Fibroblast of upper back skin (primary cell): ENCODE measurements around the gene HOXB4.

ENCODE experiments used
- DNase-seq: peaks from one replicate; pipeline ENCODE4 v3.0.0-alpha.2; 2013

The HOXB4 gene

DNA sequence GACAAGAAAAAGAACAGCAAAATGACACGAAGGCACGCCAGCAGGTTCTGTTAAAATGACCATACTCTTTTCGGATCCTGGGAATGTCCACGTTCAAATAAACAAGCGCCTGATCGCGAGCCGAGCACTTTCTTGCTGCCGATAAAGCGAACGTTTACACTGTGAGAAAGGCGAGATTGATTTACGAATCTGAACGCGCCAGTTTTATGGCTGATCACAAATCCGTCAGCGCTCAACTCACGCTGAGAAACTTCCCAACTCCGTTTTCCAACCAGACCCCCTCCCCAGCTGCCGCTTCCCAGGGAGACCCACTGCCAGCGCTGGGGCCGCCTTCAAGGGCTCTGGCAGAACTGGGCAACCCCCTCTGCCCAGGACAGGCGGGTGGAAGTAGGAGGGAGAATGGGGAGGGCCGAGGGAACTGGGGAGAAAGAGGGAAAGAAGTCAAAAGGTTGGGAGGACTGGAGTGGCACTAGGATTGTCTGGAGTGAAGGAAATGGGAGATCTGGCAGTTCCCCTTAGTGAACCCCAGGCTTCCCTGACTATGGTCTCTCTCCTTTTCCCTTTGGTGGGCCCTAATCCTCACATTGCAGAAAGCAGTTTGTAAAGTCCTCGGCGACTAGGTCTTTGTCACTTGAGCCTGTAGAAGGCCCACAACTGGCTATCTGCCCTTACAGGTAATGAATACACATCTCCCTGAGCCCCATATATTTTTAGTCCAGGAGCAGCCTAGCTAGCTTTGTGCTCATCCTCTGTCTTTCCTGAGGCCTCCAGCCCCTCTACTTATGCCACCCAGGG, 6.9 kb downstream of the HOXB4 start:
- DNase-seq = no peak

DNA sequence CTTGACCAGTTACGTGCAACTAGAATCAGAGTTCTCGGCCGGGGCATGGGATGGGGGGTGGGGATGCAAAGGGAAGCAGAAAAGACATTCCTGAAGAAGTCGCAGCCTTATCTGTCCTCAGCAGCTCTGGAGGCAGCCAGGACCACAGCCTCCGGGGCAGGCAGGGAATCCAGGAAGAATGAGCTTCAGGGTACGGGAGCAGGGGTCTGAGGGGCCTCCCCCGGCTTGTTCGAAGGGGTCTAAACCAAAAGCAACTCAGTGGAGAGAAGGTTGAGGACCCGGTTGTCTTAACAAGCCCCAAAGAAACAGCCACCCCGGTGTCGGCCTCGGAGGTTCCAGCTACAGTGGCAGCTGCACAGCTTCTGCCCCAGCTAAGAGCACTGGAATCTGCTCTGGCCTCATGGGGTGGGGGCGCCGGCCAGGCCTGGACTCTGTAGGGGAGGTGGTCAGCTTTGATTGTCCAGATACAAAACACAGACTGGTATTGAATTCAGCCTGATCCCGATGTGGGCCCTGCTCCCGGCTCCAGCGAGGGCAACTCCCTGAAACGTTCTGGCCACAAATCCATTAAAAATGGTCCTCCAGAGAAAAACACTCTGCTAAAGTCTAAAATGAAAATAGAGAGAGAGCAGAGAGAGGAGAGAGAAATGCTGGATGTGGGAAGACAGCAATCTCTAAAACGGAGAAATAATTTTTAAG, 7.7 kb downstream of the HOXB4 start:
- no peak for DNase-seq

DNA sequence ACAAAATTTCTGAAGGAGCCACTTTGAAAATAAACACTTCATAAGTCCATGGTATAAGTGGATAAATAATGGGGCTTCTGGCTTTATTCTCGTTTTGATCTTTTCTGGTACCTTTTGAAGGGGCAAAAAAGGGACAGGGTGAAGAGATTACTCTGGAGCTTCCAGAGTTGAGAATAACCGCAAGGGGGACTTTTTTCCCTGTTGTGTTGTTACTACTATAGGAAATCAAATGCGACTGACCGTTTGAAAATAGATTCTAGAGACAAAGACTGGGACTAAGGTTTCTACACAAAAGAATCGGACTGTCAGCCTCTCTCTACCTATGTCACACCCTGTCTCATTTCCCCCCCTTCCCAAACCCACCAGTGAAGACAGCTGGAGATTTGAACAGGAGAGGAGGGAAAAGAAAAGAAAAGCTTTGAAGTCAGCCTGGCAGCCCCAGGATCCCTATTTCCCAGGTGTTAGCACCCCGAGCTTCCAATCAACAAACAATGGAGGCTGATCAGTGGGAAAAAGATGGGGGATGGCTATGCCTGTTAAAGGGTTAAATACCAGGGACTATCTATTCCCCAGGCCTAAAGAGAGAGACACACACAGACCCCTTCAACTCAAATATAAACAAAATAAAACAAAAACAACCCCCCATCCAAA, 8.4 kb downstream of the HOXB4 start:
- DNase-seq = no peak

GRCh38 chr17:48569240-48569582, 8.9 kb downstream of the HOXB4 start:
- no peak for DNase-seq

- peak; percentile 69 for DNase-seq
Observed at GRCh38 chr17:48568499-48569239, 9.5 kb downstream of the HOXB4 start.

DNA sequence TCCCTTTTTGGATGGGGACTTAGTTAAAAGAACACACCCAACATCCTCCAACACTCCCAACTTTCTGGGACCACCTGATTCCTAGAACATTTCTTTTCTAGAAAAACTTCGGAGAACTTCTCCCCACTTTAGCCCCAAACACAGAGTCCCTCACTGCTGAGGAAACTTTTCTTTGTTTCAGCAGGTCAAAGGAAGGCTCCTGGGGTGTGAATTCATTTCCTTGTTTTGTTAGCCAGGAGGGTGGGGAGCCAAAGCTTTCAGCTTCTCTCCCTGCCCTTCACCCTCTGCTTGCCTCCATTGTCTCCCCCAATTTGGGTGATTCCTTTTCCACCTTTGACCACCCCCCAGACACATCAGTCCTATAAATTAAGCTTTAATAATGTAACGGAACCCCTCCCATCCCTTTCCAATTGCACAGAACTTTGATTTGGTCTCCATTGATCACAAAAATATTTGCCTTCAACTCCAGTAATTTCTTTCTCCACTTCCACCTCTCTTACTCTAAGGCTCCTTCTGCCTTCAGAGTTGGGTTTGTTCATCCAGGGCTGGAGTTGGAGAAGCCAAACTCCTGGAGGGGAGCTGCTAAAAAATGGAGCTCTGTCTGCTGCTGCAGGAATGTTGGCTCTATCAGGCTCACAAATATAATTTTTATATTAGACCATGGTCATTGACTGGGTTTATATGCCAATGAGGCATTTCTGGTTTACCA, 10.3 kb downstream of the HOXB4 start:
- DNase-seq = no peak

DNA sequence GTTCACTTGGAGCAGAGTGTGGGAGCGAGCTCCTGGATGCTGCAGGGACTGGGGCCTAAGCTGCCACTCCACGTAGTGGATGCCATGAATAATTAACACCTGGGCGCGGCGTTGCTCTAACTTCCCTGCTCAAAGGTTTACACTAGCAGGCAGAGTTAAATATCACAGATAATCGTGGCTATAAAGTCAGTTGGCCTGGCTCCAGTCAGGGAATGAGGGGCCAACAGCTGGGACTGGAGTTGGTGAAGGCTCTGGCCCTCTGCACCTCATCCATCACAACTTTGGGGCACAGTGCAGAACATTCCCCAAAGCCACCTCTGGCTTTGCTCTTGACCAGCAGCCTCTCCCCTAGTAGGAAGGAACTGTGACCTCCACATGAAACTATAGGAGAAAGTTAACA, 10.9 kb downstream of the HOXB4 start:
- DNase-seq = no peak

DNA sequence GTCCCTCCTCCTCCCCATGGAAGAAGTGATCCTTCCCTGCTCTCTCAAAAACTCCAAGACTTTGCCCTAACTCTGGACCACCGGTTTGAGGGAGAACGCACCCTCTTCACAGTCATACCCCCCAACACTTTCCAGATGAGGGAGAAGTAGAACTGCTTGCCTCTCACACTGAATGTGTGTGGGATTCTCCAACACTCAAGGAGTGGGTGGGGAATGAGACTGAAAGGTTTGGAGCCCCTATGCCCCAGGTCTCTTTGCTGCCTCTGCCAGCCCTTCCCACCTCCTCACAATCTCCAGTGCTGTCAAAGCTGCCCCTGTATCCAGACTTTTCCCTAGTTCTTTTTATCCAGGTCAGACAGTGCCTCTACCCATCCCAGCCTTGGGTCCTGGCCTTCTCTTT, 11.4 kb downstream of the HOXB4 start:
- no peak for DNase-seq

DNA sequence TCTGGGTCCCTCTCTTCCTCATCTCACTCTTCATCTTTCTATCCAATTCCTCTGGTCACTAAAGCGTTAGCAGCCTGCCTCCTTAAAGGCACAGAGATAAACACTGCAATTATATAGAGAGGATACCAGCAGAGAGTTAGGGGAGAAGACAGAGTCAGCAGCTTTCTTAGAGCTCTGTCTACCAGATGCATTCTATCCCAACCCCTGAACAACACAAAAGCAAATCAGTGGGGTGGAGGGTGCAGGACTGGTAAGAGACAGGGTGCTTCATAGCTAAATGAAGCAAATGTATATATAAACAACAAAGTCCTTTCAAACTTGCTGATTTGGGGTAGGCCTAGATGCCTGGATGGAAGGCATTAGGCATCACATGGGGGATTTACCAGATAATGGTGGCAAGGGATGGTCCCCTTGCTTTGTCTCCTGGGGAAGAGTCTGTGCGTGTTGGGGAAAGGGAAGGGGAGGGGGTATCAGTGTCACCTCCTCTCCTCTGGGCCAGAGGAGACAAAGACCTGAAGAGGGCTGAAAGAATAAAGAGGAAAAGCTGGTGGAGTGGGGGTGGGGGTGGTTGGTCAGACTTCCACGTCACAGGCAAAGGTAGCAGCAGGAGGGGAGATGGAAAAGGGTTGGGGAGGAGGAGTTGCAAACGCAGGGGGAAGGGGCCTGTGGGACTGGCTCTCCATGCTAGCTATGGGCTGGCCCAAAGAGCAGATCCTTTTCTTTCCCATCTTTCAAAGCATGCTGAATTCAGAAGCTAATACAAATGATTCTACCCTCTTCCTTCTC, 12.0 kb downstream of the HOXB4 start:
- no peak for DNase-seq

DNA sequence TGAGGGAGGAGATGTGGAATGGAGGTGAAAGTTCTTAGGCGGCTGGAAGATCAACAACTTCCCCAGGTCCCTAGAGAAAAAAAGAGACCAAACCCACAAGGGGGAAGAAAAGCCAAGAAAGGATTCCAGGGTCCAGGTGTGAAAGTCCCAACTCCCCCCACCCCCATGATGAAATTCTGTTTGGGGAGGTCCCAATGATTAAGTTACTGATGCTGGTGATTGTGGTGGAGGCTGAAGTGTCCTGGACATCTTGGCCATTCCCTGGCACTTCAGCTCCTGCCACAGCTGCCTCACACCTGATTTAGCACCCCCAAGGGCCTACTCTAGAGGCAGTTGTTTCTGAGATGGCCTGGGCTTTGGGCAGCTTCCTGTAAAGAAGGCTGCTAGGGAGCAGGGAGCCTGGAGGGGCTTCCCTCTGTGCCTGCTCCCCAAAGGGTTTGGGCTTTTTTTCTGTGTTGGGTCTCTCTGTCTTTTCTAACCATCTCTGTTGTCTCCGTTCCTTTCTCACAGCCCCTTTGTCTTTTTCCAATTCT, 13.1 kb downstream of the HOXB4 start:
- DNase-seq = peak; percentile 70

DNA sequence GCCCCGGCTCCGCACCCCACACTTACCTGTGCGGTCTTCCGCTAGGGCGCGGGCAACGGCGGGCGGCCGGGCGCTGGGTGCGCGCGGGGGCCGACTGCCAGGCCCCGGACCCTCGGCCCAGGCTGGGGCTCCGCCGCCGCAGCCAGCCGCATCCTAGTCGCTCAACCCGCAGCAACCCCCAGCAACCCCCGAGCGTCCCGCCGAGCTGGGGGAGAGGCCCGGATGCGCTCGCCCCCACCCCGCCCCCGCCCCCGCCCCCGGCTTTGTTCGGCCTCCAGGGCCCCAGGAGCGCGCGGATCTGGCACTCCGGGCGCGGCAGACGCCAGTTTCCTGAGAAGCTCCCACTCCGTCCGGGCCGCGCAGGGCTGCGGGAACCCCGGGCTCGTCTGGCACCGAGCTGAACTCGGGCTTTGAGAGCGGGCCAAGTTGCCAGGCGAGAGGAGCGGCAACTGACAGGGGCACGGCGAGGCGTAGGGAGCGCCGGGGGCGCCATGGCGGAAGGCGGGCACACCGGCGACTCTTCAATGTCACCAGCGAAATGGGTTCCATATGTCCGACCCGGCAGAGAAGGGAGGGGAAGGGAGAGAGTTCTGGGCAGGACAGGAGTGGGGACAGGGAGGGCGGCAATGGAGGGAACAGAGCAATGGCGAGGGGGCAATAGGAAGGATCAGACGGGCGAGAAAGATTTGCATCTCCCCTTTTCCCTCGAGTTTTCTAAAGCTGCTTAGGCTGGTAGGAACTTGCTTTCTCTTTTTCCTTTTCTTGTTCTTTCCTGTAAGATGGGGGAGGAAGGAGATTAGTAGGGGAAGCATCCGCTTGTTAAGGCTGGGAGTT, 13.7 kb downstream of the HOXB4 start:
- no peak for DNase-seq

- no peak for DNase-seq
Observed at GRCh38 chr17:48563867-48564187, 14.3 kb downstream of the HOXB4 start.

DNA sequence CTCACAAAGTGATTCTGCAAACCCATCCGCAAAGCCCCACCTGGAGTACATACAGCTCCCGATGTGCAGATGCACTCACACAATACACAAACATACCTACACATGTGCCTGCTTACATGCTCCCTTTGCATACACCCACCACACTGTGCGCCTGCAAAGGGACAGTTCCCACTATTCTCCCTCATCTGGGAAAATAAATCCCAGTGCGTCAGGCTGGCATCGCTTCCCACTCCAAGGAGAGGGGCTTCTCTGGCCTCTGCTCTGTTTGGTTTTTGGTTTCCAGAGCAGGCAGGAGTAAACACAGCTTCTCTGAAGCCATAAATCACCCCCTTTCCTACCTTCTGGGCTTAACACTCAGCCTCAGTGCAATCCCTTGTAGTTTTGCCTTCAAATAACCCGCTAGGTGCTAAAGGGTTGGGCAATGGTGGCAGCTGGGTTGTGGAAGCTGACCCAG, 14.7 kb downstream of the HOXB4 start:
- DNase-seq = no peak

- DNase-seq = no peak
Observed at GRCh38 chr17:48562934-48563333, 15.2 kb downstream of the HOXB4 start.

DNA sequence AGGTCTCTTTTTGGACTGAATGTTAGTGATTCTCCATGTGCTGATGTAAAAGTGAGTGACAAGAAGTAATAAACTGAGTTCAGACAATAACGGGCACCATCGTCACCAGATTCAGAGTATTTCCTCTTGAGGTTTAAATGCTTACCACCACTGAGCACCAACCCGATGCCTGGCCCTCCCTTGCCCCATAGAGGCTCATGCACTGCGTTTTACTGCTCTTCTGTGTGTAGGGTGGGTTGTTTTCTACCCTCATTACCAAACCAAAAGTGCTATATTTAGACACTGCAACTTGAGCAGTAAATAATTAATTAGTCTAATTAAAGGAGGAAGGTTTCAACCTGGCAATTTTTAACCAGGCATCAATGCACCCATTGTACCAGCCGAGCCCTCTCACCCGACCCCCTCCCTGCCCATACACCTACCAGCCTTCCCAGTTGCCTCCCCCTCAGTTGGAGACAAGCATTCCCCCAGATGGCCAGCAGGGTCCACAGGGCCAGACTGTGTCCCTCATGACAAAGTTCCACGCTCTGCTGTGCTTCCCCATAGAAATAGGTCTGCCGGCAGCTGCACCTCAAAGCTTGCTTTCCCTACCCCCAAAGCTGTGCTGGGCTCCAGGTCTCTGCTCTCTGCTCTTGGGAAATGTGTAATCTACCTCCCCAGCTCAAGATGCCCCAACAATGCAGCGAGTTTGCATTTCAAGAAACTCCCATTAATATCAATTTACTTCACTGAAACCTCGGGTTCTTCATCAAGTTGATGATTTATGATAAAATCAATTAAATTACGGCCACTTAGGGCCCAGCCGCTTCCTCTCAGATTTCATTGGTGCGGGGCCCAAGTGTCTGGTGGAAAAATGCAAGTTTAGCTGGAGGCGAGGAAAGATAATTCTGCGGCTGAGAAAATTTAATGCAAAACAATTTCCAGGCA, 16.0 kb downstream of the HOXB4 start:
- peak; percentile 87 for DNase-seq

DNA sequence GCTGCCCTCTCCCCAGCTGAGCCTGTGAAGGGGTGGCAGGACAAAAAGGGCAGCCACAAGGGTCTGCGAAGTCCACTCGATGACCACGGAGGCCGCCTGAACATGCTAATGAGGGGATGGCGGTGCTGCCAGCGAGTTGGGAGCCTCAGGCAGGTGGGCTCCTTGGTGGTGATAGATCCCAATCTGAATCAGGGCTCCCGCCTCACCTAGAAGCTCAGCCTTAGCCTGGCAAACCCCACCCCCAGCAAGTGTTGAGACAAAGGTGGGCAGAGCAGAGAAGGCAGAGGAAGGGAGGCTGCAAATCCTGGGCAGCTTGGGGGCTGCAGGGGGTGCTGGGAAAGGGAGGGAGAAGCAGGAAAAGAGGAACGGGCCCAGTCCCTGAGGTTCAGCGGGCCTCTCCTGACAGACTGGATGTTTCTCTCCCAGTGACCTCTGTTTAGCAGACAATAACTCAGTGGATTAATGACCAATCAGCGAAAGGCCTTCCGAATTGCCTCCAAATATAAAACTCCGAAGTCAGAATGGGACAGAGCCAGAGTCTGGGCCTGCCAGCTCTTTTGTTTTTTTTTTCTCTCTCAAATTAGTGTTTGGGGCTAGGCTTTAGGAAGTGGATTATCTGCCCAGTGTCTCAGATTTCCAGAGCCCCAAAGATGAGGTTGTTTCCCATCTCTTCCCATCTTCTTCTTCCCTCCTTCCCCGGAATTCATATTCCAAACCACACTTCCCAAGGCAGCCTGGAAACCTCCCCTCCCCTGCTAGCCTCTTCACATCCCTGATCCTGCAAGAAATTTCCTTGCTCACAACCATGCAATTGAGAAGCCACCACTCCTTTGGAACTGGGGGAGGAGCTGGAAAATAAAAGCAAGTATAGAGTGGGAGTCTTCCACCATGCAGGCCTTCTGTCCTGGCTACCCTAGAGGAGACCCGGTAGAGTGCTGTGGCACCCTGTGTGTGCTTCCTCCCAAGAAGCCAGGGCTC, 18.0 kb downstream of the HOXB4 start:
- DNase-seq = no peak

GRCh38 chr17:48559122-48559839, 18.9 kb downstream of the HOXB4 start:
- no peak for DNase-seq

DNA sequence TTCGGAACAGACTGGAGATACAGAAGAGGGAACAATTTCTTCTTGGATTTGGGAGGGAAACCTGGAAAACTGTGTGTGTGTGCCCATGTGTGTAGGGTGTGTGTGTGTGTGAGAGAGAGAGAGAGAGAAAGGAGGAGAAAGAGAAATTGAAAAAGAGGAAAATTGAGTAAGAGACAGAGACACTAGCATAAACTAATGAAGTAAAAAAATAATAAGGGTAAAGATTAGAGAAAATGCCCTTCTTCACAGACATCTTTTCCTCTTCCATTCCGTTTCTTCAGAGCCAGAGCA, 19.4 kb downstream of the HOXB4 start:
- DNase-seq = no peak
